Astrocyte (in vitro differentiated cells and primary cell): ENCODE measurements around the gene RYR2. TPM values are rescaled to one million over a fixed set of nuclear protein-coding genes. Genes with fewer than 3 reads are reported as not detected.

Source experiments
- DNase-seq: peaks from one replicate; pipeline ENCODE4 v3.0.0-alpha.2; 2010; ENCODE audit warnings: low read depth
- FAIRE-seq: peaks from 2 replicates; lab custom pipeline; 2011; peaks lifted over from hg19 to GRCh38; lab: Jason Lieb, UNC
- H2AFZ ChIP-seq: 2 replicates; pipeline ENCODE4 v1.6.0; 2012; ENCODE audit warnings: low read depth, low read length, inconsistent platforms
- H3K27ac ChIP-seq: 2 replicates; pipeline ENCODE4 v1.5.1; 2011; ENCODE audit warnings: low read depth, low read length, inconsistent platforms
- H3K27me3 ChIP-seq: 2 replicates; pipeline ENCODE4 v1.6.0; 2011; ENCODE audit warnings: low read length, inconsistent platforms; ENCODE audit not compliant: insufficient read depth
- H3K36me3 ChIP-seq: 2 replicates; pipeline ENCODE4 v1.5.1; 2011; ENCODE audit warnings: low read length, inconsistent platforms; ENCODE audit not compliant: insufficient read depth
- H3K4me1 ChIP-seq: 2 replicates; pipeline ENCODE4 v1.5.1; 2011; ENCODE audit warnings: low read length, inconsistent platforms; ENCODE audit not compliant: insufficient read depth
- H3K4me2 ChIP-seq: 2 replicates; pipeline ENCODE4 v1.6.0; 2012; ENCODE audit warnings: low read length, inconsistent platforms
- H3K4me3 ChIP-seq: 2 replicates; pipeline ENCODE4 v1.5.1; 2011; ENCODE audit warnings: low read depth, mild to moderate bottlenecking, low read length, inconsistent platforms; ENCODE audit not compliant: insufficient read depth
- H3K79me2 ChIP-seq: 2 replicates; pipeline ENCODE4 v1.6.0; 2012; ENCODE audit warnings: mild to moderate bottlenecking, low read length, inconsistent platforms; ENCODE audit not compliant: insufficient read depth
- H3K9ac ChIP-seq: 2 replicates; pipeline ENCODE4 v1.6.0; 2012; ENCODE audit warnings: mild to moderate bottlenecking, low read length, inconsistent platforms
- H3K9me3 ChIP-seq: 2 replicates; pipeline ENCODE4 v1.5.1; 2012; ENCODE audit warnings: low read depth, mild to moderate bottlenecking, low read length, inconsistent platforms; ENCODE audit not compliant: insufficient read depth
- H4K20me1 ChIP-seq: 2 replicates; pipeline ENCODE4 v1.6.0; 2012; ENCODE audit warnings: low read length, inconsistent platforms; ENCODE audit not compliant: insufficient read depth
- H3K27ac Mint-ChIP-seq: one replicate; pipeline ENCODE4 v1.8.0; 2021; ENCODE audit warnings: mild to moderate bottlenecking, mixed read lengths; ENCODE audit not compliant: unreplicated experiment
- H3K27me3 Mint-ChIP-seq: one replicate; pipeline ENCODE4 v1.8.0; 2021; ENCODE audit warnings: low read depth, mixed read lengths; ENCODE audit not compliant: unreplicated experiment
- H3K36me3 Mint-ChIP-seq: one replicate; pipeline ENCODE4 v1.8.0; 2021; ENCODE audit warnings: low read depth, mixed read lengths; ENCODE audit not compliant: unreplicated experiment
- H3K4me1 Mint-ChIP-seq: one replicate; pipeline ENCODE4 v1.8.0; 2021; ENCODE audit warnings: low read depth, mixed read lengths; ENCODE audit not compliant: unreplicated experiment
- H3K4me3 Mint-ChIP-seq: one replicate; pipeline ENCODE4 v1.8.0; 2021; ENCODE audit warnings: mild to moderate bottlenecking, moderate library complexity, mixed read lengths; ENCODE audit not compliant: unreplicated experiment
- H3K9me3 Mint-ChIP-seq: one replicate; pipeline ENCODE4 v1.8.0; 2021; ENCODE audit warnings: mild to moderate bottlenecking, mixed read lengths; ENCODE audit not compliant: unreplicated experiment
- EZH2 ChIP-seq: IDR thresholded peaks from 2 replicates; pipeline ENCODE4 v1.6.1; 2012; ENCODE audit warnings: mild to moderate bottlenecking, low read length, inconsistent platforms; ENCODE audit not compliant: insufficient read depth
- total RNA-seq: library from RNA; stranded (reverse); gene quantifications from 2 replicates; pipeline ENCODE4 v1.2.1, GENCODE V29; 2021
- TF ChIP-seq, protein P1 (sequence below): IDR thresholded peaks from 2 replicates; pipeline ENCODE4 v1.5.1; 2011; ENCODE audit warnings: low read depth, mild to moderate bottlenecking, inconsistent platforms, low read length, moderate library complexity; ENCODE audit not compliant: insufficient read depth

RYR2 gene
- total RNA-seq, 1 donor from 2014 or later = 0.30 TPM

DNA sequence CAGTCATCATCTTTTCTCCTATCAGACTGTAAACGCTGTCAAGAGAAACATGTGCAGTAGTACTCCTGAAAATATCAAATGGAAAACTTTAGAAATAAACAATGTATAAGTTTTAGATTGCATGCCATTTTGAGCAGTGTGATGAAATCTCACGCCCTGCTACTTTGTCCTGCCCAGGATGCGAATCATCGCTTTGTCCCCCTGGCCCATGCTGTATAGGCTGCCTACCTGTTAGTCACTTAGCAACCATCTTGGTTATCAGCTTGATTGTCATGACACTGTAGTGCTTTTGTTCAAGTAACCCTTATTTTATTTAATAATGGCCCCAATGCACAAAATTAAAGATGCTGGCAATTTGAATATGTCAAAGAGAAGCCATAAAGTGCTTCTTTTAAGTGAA is 485.8 kb downstream of the RYR2 start:
- Mint-ChIP-seq H3K27ac (no peak overlapping the region), H3K4me1 (no peaks in the 10 kb centered on the region), H3K27me3 (no peaks in the 10 kb centered on the region), H3K36me3 (no peaks in the 10 kb centered on the region), H3K4me3 (no peak overlapping the region), H3K9me3 (no peaks in the 10 kb centered on the region)
- DNase-seq (no peak), FAIRE-seq (no peak)
- Histone ChIP-seq H3K9ac (no peak overlapping the region), H3K4me3 (no peak overlapping the region), H3K9me3 (no peaks in the 10 kb centered on the region), H2AFZ (no peak overlapping the region), H3K27ac (no peak overlapping the region), H4K20me1 (no peaks in the 10 kb centered on the region), H3K4me2 (no peak overlapping the region), H3K4me1 (no peaks in the 10 kb centered on the region), H3K36me3 (no peaks in the 10 kb centered on the region), H3K27me3 (no peaks in the 10 kb centered on the region), H3K79me2 (no peaks in the 10 kb centered on the region)
- no peak for TF ChIP-seq EZH2
- TF ChIP-seq, protein P1, sequence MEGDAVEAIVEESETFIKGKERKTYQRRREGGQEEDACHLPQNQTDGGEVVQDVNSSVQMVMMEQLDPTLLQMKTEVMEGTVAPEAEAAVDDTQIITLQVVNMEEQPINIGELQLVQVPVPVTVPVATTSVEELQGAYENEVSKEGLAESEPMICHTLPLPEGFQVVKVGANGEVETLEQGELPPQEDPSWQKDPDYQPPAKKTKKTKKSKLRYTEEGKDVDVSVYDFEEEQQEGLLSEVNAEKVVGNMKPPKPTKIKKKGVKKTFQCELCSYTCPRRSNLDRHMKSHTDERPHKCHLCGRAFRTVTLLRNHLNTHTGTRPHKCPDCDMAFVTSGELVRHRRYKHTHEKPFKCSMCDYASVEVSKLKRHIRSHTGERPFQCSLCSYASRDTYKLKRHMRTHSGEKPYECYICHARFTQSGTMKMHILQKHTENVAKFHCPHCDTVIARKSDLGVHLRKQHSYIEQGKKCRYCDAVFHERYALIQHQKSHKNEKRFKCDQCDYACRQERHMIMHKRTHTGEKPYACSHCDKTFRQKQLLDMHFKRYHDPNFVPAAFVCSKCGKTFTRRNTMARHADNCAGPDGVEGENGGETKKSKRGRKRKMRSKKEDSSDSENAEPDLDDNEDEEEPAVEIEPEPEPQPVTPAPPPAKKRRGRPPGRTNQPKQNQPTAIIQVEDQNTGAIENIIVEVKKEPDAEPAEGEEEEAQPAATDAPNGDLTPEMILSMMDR = no peak

DNA sequence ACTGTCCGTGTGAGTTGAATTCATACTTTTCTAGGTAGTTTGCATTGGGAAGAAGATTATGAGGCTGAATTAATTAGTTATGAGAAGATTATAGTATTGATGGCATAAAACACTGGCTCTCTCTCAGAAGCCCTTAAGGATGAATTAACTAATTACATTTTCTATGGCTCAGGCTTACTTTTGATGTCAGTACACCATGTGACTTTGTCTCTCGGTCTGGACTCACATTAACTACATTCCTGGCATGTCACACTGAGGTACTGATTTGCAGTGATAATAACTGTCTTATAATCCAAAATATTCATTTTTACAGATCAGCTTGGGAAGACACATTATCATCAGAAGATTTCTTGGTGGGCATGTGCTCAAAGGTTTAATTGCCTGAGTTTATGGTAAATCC is 486.6 kb downstream of the RYR2 start:
- Histone ChIP-seq H3K27me3 (no peaks in the 10 kb centered on the region), H3K4me1 (no peaks in the 10 kb centered on the region), H3K9ac (no peak overlapping the region), H3K4me2 (no peak overlapping the region), H3K4me3 (no peak overlapping the region), H3K9me3 (no peaks in the 10 kb centered on the region), H3K36me3 (no peaks in the 10 kb centered on the region), H2AFZ (no peak overlapping the region), H4K20me1 (no peaks in the 10 kb centered on the region), H3K27ac (no peak overlapping the region), H3K79me2 (no peaks in the 10 kb centered on the region)
- Mint-ChIP-seq H3K4me3 (no peak overlapping the region), H3K36me3 (no peaks in the 10 kb centered on the region), H3K9me3 (no peaks in the 10 kb centered on the region), H3K27me3 (no peaks in the 10 kb centered on the region), H3K27ac (no peak overlapping the region), H3K4me1 (no peaks in the 10 kb centered on the region)
- DNase-seq (no peak), FAIRE-seq (no peak)
- TF ChIP-seq EZH2 = no peak
- TF ChIP-seq, protein P1 = no peak

DNA sequence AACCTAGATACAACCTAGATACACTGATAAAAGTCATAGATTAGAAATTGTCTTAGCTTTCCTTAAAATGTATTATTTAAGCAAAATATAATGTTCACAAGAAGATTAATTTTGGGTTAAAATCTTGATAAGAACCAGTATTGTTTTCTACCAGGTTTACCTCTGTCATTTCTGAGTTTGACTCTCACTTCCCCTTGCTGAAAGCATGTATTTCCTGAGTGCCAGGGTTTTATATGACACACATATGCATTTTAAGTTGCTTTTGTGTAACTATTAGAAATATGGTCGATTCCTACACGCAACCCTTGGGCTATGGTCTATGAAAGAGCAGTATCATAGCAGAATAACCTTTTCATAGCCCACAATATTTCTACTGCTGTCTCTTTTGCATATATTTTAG is 497.1 kb downstream of the RYR2 start:
- Histone ChIP-seq H3K27me3 (no peaks in the 10 kb centered on the region), H3K4me2 (no peak overlapping the region), H2AFZ (no peak overlapping the region), H3K4me1 (no peaks in the 10 kb centered on the region), H3K27ac (no peak overlapping the region), H3K36me3 (no peaks in the 10 kb centered on the region), H3K79me2 (no peaks in the 10 kb centered on the region), H3K9me3 (no peaks in the 10 kb centered on the region), H4K20me1 (no peaks in the 10 kb centered on the region), H3K4me3 (no peak overlapping the region), H3K9ac (no peak overlapping the region)
- FAIRE-seq (no peak), DNase-seq (no peak)
- H3K4me3 Mint-ChIP-seq = no peak overlapping the region
- no peaks in the 10 kb centered on the region for H3K4me1 Mint-ChIP-seq
- no peak overlapping the region for H3K27ac Mint-ChIP-seq
- TF ChIP-seq, protein P1 = no peak
- TF ChIP-seq EZH2 = no peak
- H3K27me3 Mint-ChIP-seq = no peaks in the 10 kb centered on the region
- no peaks in the 10 kb centered on the region for H3K36me3 Mint-ChIP-seq
- no peaks in the 10 kb centered on the region for H3K9me3 Mint-ChIP-seq
